Stimulated activated CD8-positive, alpha-beta memory T cell treated with anti-CD3 and anti-CD28 coated beads, Interleukin-12 subunit alpha, Interleukin-12 subunit beta, amount 100 ng/mL, for 24 hours (primary cell): ENCODE data around the gene WAPL.

Experiments
- DNase-seq: peaks from one replicate; pipeline ENCODE4 v3.0.0-alpha.2; 2020; ENCODE audit errors: extremely low read depth

WAPL gene

DNA sequence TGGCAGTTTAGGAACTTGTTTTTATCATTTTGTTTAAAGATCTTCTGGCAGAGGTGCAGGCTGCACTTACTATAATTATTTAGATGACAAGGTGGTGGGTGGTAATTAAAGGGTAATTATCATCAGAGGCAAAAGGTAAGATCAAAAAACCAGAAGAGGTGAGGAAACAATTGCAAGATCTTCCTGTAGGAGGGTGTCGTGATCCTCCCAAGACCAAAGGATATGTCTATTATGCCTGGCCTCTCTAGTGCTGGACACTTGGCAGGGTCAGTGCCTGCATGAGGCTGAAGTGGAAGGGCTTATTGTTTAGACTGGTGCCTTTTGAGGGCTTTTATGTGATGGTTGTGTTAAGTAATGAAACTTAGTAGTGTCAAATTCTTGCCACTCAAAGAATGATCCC lies 1.8 kb upstream of the WAPL start:
- no peak for DNase-seq

- DNase-seq: no peak
Measured at GRCh38 chr10:86522510-86522855, 891 bp upstream of the WAPL start.

GRCh38 chr10:86520871-86521677 lies 518 bp downstream of the WAPL start:
- no peak for DNase-seq

- DNase-seq: no peak
Measured at GRCh38 chr10:86518781-86519180, 2.8 kb downstream of the WAPL start.

DNA sequence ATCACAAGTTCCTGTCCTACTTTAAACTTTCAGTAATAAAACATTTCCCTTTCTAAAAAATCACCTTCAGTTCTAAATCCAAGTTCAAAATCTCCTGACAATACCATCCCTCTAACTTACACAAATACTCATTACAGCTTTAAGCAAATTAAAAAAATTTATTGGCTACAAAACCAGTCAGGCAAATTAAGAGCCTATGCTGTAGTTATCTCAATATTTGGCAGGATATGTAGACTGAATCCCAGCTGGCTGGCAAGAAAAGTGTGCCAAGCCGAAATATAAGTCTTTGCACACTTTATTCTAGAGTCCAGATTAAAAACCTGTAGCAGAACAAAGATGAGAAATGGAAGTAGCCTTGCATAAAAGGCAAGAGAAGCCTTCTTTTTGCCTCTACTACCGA lies 9.5 kb downstream of the WAPL start:
- DNase-seq: no peak

DNA sequence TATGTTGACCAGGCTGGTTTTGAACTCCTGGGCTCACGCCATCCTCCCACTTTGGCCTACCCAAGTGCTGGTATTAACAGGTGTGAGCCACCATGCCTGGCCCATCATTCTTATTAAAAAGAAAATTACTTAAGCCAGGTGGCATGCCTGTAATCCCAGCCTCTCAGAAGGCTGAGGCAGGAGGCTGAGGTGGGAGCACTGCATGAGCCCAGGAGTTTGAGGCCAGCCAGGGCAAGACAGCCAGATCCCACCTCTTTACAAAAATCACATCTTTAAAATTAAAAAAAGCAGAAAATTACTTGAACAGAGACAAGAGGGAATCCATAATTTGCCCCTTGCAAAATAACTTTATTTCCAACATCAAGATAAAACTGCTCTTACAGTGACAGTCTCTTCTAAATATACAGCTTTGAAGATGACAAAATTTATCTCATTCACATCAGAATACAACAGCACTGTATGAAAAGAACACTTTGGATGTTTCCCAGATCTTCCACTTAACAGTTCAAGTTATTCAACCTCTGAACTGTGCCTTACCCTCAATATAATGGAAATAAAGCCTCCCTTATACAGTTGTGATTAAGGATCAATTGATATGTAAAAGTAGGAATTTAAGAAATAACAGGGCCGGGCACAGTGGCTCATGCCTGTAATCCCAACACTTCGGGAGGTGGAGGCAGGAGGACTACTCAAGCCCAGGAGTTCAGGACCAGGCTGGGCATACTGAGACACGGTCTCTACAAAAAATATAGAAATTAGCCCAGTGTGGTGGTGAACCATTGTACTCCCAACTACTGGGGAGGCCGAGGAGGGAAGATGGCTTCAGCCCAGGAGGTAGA lies 10.3 kb downstream of the WAPL start:
- no peak for DNase-seq

- no peak for DNase-seq
Measured at GRCh38 chr10:86509145-86509544, 12.4 kb downstream of the WAPL start.

DNA sequence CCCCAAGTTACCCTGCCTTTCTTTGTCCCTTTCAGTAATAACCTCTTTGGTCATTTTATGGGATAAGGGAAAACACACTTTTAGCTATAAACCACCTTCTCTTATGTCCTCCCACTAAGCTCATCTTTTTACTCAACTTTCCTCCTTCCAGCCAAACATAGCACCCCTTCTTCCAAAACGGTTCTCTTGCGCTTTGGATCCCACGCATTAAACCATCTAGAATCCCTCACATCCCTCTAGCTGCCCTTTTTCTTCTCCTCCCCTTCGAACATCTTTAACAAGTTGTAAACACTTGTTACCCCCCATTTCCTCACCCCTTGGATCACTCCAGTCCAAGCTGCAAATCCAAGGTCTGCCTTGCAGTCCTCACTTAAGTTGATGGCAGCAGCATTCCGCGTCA lies 13.4 kb downstream of the WAPL start:
- DNase-seq: no peak

DNA sequence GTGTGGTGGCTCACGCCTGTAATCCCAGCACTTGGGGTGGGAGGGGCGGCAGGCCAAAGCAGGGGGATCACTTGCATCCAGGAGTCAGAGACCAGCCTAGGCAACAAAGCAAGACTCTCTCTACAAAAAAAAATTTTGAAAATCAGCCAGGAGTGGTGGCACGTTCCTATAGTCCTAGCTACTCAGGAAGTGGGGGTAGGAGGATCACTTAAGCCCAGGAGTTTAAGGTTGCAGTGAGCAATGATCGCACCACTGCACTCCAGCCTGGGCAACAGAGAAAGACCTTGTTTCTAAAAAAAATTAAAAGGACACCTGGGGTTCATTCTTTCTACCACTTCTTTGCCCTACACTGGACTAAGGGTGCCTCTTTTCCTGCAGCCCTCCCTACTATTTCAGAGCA lies 15.1 kb downstream of the WAPL start:
- no peak for DNase-seq

DNA sequence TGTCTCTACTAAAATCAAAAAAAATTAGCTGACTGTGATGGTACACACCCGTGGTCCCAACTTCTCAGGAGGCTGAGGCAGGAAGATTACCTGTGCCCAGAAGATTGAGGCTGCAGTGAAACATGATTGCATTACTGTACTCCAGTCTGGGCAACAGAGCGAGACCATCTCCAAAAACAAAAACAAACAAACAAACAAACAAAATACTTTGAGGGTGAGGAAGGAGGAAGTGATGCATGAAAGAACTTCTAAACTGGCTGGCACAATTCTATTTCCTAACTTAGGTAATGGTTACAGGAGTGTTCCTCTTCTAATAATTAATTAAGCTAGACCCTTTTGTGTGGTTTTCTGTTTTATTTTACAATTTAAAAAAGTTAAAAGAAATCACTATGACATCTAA lies 15.5 kb downstream of the WAPL start:
- no peak for DNase-seq

DNA sequence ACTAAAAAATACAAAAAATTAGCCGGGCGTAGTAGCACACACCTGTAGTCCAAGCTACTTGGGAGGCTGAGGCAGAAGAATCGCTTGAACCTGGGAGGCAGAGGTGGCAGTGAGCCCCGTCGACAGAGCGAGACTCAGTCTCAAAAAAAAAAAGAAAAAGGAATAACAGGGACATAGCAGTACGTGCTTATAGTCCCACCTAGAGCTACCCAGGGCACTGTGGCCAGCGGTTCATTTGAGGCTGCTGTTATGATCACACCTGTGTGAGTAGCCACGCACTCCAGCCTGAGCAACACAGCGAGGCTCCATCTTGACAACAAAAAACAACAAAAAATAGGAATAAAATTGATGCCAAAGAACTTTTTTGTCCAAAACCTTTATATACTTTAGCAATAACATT lies 17.1 kb downstream of the WAPL start:
- no peak for DNase-seq

GRCh38 chr10:86500846-86501245 lies 20.7 kb downstream of the WAPL start:
- DNase-seq: no peak

DNA sequence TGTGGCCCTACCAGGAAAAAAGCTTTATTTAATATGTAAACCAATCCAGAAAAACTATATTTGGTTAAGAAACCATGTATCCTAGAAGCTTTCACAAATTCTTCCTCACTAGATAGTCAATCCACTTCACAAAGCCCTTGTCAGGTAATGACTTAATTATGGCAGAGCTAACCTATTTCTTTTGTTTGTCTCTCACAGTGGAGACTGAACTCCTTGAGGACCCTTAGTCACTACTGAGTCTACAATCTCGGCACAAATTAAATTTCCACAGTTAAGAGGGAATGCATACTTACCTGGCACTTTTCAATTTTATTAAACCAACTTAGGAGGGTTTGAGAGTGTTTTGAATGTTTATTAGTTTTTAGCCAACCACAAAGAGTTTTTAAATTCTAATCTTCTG lies 23.0 kb downstream of the WAPL start:
- DNase-seq: no peak

- DNase-seq: no peak
Measured at GRCh38 chr10:86497621-86498020, 24.0 kb downstream of the WAPL start.

DNA sequence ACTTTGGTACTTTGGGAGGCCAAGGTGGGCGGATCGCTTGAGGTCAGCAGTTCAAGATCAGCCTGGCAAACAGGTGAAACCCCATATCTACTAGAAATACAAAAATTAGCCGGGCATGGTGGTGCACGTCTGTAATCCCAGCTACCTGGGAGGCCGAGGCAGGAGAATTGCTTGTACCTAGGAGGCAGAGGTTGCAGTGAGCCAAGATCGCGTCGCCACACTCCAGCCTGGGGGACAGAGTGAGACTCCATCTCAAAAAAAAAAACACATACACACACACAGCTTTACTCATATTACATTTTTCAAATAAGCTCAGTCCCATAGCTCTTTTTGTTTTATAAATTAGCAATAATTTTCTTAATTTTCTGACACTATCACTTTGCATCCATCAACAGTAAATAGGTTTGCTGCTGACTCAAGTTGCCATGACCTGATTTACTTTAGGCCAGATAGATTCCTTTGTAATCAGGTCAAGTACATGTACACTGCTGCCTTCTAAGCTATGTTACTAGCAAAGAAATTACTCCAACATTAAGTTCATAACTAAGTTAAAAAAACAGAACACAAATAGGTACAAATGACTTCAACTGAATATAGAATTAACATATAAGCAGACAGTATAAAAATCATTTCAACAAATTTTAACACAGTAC lies 31.5 kb downstream of the WAPL start:
- no peak for DNase-seq

- DNase-seq: no peak
Measured at GRCh38 chr10:86489071-86489810, 32.4 kb downstream of the WAPL start.

- DNase-seq: no peak
Measured at GRCh38 chr10:86486856-86487255, 34.7 kb downstream of the WAPL start.

DNA sequence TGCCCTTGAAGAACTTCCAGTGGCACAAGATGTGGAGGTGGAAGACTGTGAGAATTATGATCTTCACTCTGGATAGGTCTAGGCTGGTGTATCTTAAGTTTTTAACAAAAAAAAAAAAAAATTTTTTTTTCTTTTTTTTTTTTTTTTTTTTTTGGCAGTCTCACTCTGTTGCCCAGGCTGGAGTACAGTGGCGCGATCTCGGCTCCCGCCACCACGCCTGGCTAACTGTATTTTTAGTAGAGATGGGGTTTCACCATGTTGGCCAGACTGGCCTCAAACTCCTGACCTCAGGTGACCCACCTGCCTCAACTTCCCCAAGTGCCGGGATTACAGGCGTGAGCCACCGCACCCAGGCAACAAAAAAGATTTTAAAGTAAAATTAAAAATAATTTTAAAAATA lies 37.9 kb downstream of the WAPL start:
- DNase-seq: no peak

DNA sequence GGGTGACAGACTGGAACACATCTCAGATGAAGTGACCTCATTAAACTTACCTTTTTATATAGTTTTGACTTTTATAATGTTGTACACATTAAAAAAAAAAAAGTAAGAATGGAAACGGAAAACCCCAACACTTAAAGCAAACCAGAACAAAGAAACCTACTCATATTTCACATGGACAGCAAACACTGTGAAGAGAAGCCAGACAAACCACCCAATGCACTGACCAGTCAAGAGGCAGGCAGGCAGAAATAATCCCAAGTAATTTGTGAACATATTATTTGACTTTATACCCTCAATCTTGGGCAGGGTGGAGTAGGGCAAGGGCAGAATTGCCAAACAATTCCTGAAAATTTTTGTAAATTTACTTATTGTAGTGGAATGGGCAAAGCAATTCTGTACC lies 39.8 kb downstream of the WAPL start:
- no peak for DNase-seq

DNA sequence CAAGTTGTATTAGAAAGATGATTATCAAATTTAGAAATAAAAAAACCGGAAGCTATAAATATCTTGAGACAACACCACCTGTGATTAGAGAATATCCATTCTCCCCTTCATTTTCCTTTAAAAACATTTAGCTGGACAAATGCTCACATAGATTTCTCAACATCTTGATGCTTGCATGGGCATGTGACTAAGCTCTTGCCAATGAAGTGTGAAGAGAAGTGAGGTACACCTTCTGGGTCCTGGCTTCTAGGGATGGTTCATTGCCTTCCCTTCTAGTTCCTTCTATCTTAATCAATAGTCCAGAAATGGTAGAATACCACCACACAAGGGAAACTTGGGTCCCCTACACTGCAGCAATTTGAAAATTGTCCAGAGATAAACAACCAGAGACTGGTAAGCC lies 41.0 kb downstream of the WAPL start:
- no peak for DNase-seq

- DNase-seq: no peak
Measured at GRCh38 chr10:86472061-86472460, 49.5 kb downstream of the WAPL start.
